ENCODE results near the gene FSIP1.
A peak's percentile ranks its signal among the peaks of the same experiment; 100 is the strongest.

The FSIP1 gene

GRCh38 chr15:39580117-39580484 is 202.5 kb downstream of the FSIP1 start:
- peak; percentile 73 for DNase-seq

- DNase-seq = no peak
Observed at GRCh38 chr15:39579487-39580116, 203.0 kb downstream of the FSIP1 start.

GRCh38 chr15:39578851-39579486 is 203.7 kb downstream of the FSIP1 start:
- DNase-seq = no peak

- no peak for DNase-seq
Observed at GRCh38 chr15:39575180-39575579, 207.5 kb downstream of the FSIP1 start.

- DNase-seq = no peak
Observed at GRCh38 chr15:39574427-39574826, 208.2 kb downstream of the FSIP1 start.

GRCh38 chr15:39573844-39574243 is 208.8 kb downstream of the FSIP1 start:
- no peak for DNase-seq

GRCh38 chr15:39573287-39573686 is 209.4 kb downstream of the FSIP1 start:
- no peak for DNase-seq

- DNase-seq = no peak
Observed at GRCh38 chr15:39565851-39566250, 216.8 kb downstream of the FSIP1 start.

- DNase-seq = no peak
Observed at GRCh38 chr15:39564972-39565665, 217.5 kb downstream of the FSIP1 start.

- DNase-seq = no peak
Observed at GRCh38 chr15:39558421-39558820, 224.2 kb downstream of the FSIP1 start.

GRCh38 chr15:39556461-39556860 is 226.2 kb downstream of the FSIP1 start:
- DNase-seq = no peak

- DNase-seq = no peak
Observed at GRCh38 chr15:39555885-39556284, 226.8 kb downstream of the FSIP1 start.

- no peak for DNase-seq
Observed at GRCh38 chr15:39554746-39555387, 227.8 kb downstream of the FSIP1 start.

GRCh38 chr15:39553947-39554693 is 228.5 kb downstream of the FSIP1 start:
- DNase-seq = no peak

- no peak for DNase-seq
Observed at GRCh38 chr15:39552556-39552955, 230.1 kb downstream of the FSIP1 start.

GRCh38 chr15:39551476-39551875 is 231.2 kb downstream of the FSIP1 start:
- DNase-seq = no peak
